Smooth muscle cell (in vitro differentiated cells): ENCODE measurements around the gene CASP9. TPM values are rescaled to one million over a fixed set of nuclear protein-coding genes. Genes with fewer than 3 reads are reported as not detected.
A peak's percentile ranks its signal among the peaks of the same experiment; 100 is the strongest.

Experiments
- DNase-seq: peaks from one replicate; lab custom pipeline; 2025; ENCODE audit not compliant: unreplicated experiment; lab: John Stamatoyannopoulos, UW
- H2AFZ ChIP-seq: fragments of 200-600 bp; sonication (generic); 2 replicates; pipeline ENCODE4 v1.6.0; 2016; ENCODE audit warnings: antibody characterized with exemption, low read depth, mild to moderate bottlenecking
- H3F3A ChIP-seq: fragments of 200-600 bp; sonication (generic); 2 replicates; pipeline ENCODE4 v1.6.0; 2017; ENCODE audit warnings: antibody characterized with exemption, low read depth
- H3K27ac ChIP-seq: fragments of 200-600 bp; sonication (generic); 2 replicates; pipeline ENCODE4 v1.5.1; 2016; ENCODE audit warnings: low read depth, mild to moderate bottlenecking
- H3K27me3 ChIP-seq: fragments of 200-600 bp; sonication (generic); 2 replicates; pipeline ENCODE4 v1.6.1; 2016; ENCODE audit warnings: low read depth, mild to moderate bottlenecking
- H3K36me3 ChIP-seq: fragments of 200-600 bp; sonication (generic); 2 replicates; pipeline ENCODE4 v1.5.1; 2016; ENCODE audit warnings: low read depth
- H3K4me1 ChIP-seq: fragments of 200-600 bp; sonication (generic); 2 replicates; pipeline ENCODE4 v1.5.1; 2016; ENCODE audit warnings: low read depth
- H3K4me2 ChIP-seq: fragments of 200-600 bp; sonication (generic); 2 replicates; pipeline ENCODE4 v1.6.0; 2016; ENCODE audit warnings: mild to moderate bottlenecking
- H3K4me3 ChIP-seq: fragments of 200-600 bp; sonication (generic); 2 replicates; pipeline ENCODE4 v1.5.1; 2016; ENCODE audit warnings: mild to moderate bottlenecking
- H3K79me2 ChIP-seq: fragments of 200-600 bp; sonication (generic); 2 replicates; pipeline ENCODE4 v1.6.0; 2016; ENCODE audit warnings: low read depth, mild to moderate bottlenecking
- H3K9ac ChIP-seq: fragments of 200-600 bp; sonication (generic); 2 replicates; pipeline ENCODE4 v1.6.0; 2016; ENCODE audit warnings: low read depth
- H3K9me3 ChIP-seq: fragments of 200-600 bp; sonication (generic); replicated peaks from 2 replicates; pipeline ENCODE4 v1.5.1; 2016; ENCODE audit warnings: low read depth
- H4K20me1 ChIP-seq: fragments of 200-600 bp; sonication (generic); 2 replicates; pipeline ENCODE4 v1.6.0; 2016; ENCODE audit warnings: low read depth
- WGBS: methylation state at CpG from one replicate; pipeline ENCODE4 v1.1.7; 2016; ENCODE audit warnings: low lambda C conversion rate; 5-methylcytosine and 5-hydroxymethylcytosine counted together
- polyA plus RNA-seq: library from polyadenylated mRNA; unstranded; fragments of >200 nt; fragmentation: Nextera tagmentation; extraction: Ambion mirVana; gene quantifications from 2 replicates; pipeline ENCODE4 v1.2.1, GENCODE V29; 2016
- total RNA-seq: library from RNA; depleted of rRNA; stranded (reverse); fragments of >200 nt; gene quantifications from 2 replicates; pipeline ENCODE4 v1.2.3, GENCODE V29; 2014
- TF ChIP-seq, protein P1 (sequence below): fragments of 200-600 bp; sonication (generic); IDR thresholded peaks from 2 replicates; pipeline ENCODE4 v1.5.1; 2017; ENCODE audit warnings: borderline replicate concordance, mild to moderate bottlenecking, antibody characterized with exemption; ENCODE audit not compliant: insufficient read depth, poor library complexity, severe bottlenecking

CASP9 gene
- total and polyA plus RNA-seq, 2 experiments from 2014 or later = 4.2 to 4.8 TPM

DNA sequence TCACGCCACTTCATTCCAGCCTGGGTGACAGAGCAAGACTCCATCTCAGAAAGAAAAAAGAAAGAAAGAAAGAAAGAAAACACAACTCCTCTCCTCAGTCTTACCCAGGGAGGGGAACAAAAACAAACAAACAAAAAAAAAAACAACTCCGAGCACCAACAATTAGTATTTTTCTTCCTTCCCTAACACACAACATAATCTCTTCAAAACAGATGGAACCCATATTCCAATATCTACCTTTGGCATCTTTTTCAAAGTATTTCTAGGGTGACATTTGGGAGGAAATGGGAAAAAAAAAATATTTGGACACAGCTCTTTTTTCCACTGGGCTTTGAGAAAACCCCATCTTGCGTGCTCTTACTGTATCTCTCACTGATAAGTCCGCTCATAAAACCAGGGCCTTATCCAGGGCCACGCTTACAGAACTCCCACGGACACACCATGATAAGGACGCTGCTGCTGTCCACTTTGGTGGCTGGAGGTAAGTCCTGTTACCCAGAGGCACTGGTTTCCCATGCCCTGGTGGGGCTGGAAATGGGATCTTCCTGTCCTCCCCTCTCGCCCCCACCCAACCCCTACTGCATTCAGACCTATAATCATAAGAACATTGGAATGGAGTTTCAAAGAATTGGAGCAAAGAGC is 67.6 kb downstream of the CASP9 start, which contains the start of gene CELA2A:
Gene CELA2A, plus strand, starts transcription at position 420 of the 642 bp plus-strand sequence. Its CDS starts 22 bp downstream, at position 442.
- Histone ChIP-seq H3K27me3 (no peaks in the 10 kb centered on the region), H3K9me3 (no peaks in the 10 kb centered on the region), H3K9ac (no peak within 1 kb of the TSS), H3K36me3 (no peaks in the 10 kb centered on the region), H3K4me3 (no peak within 1 kb of the TSS), H3F3A (peaks cover 20% of the 10 kb centered on the region), H3K4me2 (peak within 1 kb of the TSS; percentile 44), H3K79me2 (no peaks in the 10 kb centered on the region), H4K20me1 (no peaks in the 10 kb centered on the region), H3K4me1 (peaks cover 13% of the 10 kb centered on the region), H2AFZ (no peak within 1 kb of the TSS), H3K27ac (peak within 1 kb of the TSS; percentile 44)
- WGBS = 42% methylated on average over 8 of the region's 8 CpGs
- TF ChIP-seq, protein P1, sequence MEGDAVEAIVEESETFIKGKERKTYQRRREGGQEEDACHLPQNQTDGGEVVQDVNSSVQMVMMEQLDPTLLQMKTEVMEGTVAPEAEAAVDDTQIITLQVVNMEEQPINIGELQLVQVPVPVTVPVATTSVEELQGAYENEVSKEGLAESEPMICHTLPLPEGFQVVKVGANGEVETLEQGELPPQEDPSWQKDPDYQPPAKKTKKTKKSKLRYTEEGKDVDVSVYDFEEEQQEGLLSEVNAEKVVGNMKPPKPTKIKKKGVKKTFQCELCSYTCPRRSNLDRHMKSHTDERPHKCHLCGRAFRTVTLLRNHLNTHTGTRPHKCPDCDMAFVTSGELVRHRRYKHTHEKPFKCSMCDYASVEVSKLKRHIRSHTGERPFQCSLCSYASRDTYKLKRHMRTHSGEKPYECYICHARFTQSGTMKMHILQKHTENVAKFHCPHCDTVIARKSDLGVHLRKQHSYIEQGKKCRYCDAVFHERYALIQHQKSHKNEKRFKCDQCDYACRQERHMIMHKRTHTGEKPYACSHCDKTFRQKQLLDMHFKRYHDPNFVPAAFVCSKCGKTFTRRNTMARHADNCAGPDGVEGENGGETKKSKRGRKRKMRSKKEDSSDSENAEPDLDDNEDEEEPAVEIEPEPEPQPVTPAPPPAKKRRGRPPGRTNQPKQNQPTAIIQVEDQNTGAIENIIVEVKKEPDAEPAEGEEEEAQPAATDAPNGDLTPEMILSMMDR = no peak
- no peak for DNase-seq

DNA sequence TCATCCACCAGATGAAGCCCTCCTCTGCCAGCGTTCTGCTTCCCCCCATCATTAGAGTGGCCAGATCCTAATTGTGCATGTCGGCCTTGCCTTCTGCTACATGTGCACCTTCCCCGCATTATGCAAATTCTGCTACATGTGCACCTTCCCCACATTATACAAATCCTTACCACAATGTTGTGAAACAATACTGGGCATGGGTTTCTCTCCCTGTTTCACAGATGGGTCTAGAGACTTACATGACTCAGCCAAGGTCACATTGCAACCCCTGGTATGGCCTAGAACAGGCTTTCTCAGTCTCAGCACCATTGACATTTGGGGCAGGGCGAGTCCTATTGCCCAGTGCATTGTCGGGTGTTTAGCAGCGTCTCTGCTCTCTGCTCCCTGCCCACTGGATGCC is 68.5 kb downstream of the CASP9 start:
- Histone ChIP-seq H3K36me3 (no peaks in the 10 kb centered on the region), H3K27me3 (no peaks in the 10 kb centered on the region), H3K4me3 (no peak overlapping the region), H3K4me1 (peaks cover 11% of the 10 kb centered on the region), H2AFZ (no peak overlapping the region), H3K27ac (no peak overlapping the region), H3K79me2 (no peaks in the 10 kb centered on the region), H4K20me1 (no peaks in the 10 kb centered on the region), H3F3A (peaks cover 20% of the 10 kb centered on the region), H3K9me3 (no peaks in the 10 kb centered on the region), H3K9ac (no peak overlapping the region), H3K4me2 (no peak overlapping the region)
- no peak for DNase-seq
- WGBS = 82% methylated on average over 6 of the region's 6 CpGs
- TF ChIP-seq, protein P1 = no peak

DNA sequence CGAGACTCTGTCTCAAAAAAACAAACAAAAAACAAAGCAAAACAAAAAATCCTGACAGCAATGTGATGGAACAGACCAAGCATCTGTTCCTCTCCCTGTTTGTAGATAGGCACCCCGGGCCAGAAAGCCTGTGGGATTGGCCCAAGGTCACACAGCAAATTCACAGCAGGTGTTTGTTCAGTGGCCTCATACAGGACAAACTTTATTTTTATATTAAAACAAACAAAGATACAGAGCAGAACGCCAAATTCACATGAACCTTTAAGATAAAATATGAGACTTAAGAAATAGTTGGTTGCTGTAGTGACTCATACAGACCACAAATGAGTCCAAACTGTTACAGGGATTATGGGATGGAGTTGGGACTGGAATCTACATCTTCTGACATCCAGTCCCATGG is 69.8 kb downstream of the CASP9 start:
- Histone ChIP-seq H4K20me1 (no peaks in the 10 kb centered on the region), H3K27ac (peak overlapping the region; percentile 34), H3K9ac (no peak overlapping the region), H2AFZ (no peak overlapping the region), H3K27me3 (no peaks in the 10 kb centered on the region), H3K4me1 (peaks cover 6% of the 10 kb centered on the region), H3K4me2 (no peak overlapping the region), H3K4me3 (no peak overlapping the region), H3K79me2 (no peaks in the 10 kb centered on the region), H3K9me3 (no peaks in the 10 kb centered on the region), H3K36me3 (no peaks in the 10 kb centered on the region), H3F3A (peaks cover 17% of the 10 kb centered on the region)
- 28% methylated on average over 3 of the region's 3 CpGs for WGBS
- TF ChIP-seq, protein P1 = no peak
- no peak for DNase-seq

DNA sequence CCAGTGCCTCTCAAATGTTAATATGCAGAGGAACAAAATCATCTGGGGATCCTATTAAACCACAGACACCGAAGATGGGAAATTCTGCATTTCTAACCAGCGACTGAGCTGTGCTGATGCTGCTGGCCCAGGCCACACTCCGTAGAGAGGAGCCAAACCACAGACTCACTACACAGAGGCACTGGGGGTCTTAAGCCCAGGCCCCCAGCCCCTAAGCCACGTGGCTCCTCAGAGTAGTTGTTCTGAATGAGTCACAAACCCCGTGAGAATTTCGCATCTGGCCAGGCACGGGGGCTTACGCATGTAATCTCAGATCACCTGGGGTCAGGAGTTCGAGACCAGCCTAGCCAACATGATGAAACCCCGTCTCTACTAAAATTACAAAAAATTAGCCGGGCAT is 70.3 kb downstream of the CASP9 start:
- 59% methylated on average over 11 of the region's 11 CpGs for WGBS
- DNase-seq = no peak
- no peak overlapping the region for H3K4me3 ChIP-seq
- peaks cover 16% of the 10 kb centered on the region for H3F3A ChIP-seq
- no peaks in the 10 kb centered on the region for H3K36me3 ChIP-seq
- H3K9me3 ChIP-seq = no peaks in the 10 kb centered on the region
- no peaks in the 10 kb centered on the region for H3K79me2 ChIP-seq
- no peaks in the 10 kb centered on the region for H4K20me1 ChIP-seq
- H3K27me3 ChIP-seq = no peaks in the 10 kb centered on the region
- TF ChIP-seq, protein P1 = no peak
- H3K9ac ChIP-seq = no peak overlapping the region
- H3K4me2 ChIP-seq = no peak overlapping the region
- peaks cover 6% of the 10 kb centered on the region for H3K4me1 ChIP-seq
- H2AFZ ChIP-seq = no peak overlapping the region
- peak overlapping the region; percentile 34 for H3K27ac ChIP-seq
